ENCODE results near the gene STAG1.

Gene STAG1

GRCh38 chr3:136434429-136434828 is 317.7 kb downstream of the STAG1 start:
- no peaks in the 10 kb centered on the region for H3K4me1 ChIP-seq
- H3K27ac ChIP-seq = no peak overlapping the region
- intact Hi-C loops (cut with DNase I; ENCODE audit: low total_unique reads) = no loop called here
- no peaks in the 10 kb centered on the region for H3K27me3 ChIP-seq
- H3K36me3 ChIP-seq = peaks cover 12 to 28% (median 13%) of the 10 kb centered on the region in 3 donors
- no peak for DNase-seq
- H3K9me3 ChIP-seq = no peaks in the 10 kb centered on the region
- H3K4me3 ChIP-seq = no peak overlapping the region
- TF ChIP-seq, protein P1, sequence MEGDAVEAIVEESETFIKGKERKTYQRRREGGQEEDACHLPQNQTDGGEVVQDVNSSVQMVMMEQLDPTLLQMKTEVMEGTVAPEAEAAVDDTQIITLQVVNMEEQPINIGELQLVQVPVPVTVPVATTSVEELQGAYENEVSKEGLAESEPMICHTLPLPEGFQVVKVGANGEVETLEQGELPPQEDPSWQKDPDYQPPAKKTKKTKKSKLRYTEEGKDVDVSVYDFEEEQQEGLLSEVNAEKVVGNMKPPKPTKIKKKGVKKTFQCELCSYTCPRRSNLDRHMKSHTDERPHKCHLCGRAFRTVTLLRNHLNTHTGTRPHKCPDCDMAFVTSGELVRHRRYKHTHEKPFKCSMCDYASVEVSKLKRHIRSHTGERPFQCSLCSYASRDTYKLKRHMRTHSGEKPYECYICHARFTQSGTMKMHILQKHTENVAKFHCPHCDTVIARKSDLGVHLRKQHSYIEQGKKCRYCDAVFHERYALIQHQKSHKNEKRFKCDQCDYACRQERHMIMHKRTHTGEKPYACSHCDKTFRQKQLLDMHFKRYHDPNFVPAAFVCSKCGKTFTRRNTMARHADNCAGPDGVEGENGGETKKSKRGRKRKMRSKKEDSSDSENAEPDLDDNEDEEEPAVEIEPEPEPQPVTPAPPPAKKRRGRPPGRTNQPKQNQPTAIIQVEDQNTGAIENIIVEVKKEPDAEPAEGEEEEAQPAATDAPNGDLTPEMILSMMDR (IDR thresholded peaks at IDR 0.05) = no peak

DNA sequence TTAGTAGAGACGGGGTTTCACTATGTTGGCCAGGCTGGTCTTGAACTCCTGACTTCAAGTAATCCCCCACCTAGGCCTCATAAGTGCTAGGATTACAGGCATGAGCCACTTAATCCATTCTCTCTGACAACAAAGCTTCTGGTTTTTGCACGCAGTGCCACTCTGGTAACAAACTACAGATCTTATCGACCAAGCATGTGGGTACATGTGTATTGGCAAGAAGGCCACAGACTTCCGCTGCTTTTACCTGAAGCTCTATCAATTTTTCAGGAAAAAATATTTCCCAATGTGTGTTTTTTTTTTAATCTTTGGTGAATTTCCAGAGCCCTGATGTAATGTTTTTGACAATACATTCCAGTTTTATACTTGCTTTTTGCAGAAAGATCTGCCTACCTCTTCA is 319.5 kb downstream of the STAG1 start:
- H3K27ac ChIP-seq = no peak overlapping the region
- no peaks in the 10 kb centered on the region for H3K4me1 ChIP-seq
- H3K27me3 ChIP-seq = no peaks in the 10 kb centered on the region
- peaks cover 12 to 37% (median 13%) of the 10 kb centered on the region in 3 donors for H3K36me3 ChIP-seq
- no peak for DNase-seq
- H3K4me3 ChIP-seq = no peak overlapping the region
- no peaks in the 10 kb centered on the region for H3K9me3 ChIP-seq
- TF ChIP-seq, protein P1 (IDR thresholded peaks at IDR 0.05) = no peak
- intact Hi-C loops (cut with DNase I; ENCODE audit: low total_unique reads) = no loop called here

GRCh38 chr3:136428167-136428566 is 324.0 kb downstream of the STAG1 start:
- Histone ChIP-seq H3K9me3 (no peaks in the 10 kb centered on the region), H3K4me3 (no peak overlapping the region), H3K27ac (no peak overlapping the region), H3K27me3 (no peaks in the 10 kb centered on the region), H3K36me3 (peaks cover 12 to 50% (median 13%) of the 10 kb centered on the region in 3 donors), H3K4me1 (no peaks in the 10 kb centered on the region)
- DNase-seq = no peak
- TF ChIP-seq, protein P1 (IDR thresholded peaks at IDR 0.05) = no peak
- intact Hi-C loops (cut with DNase I; ENCODE audit: low total_unique reads) = no loop called here

GRCh38 chr3:136427236-136427635 is 324.9 kb downstream of the STAG1 start:
- Histone ChIP-seq H3K4me1 (no peaks in the 10 kb centered on the region), H3K4me3 (no peak overlapping the region), H3K27ac (no peak overlapping the region), H3K9me3 (no peaks in the 10 kb centered on the region), H3K36me3 (peaks cover 7 to 41% (median 7%) of the 10 kb centered on the region in 3 donors), H3K27me3 (no peaks in the 10 kb centered on the region)
- intact Hi-C loops (cut with DNase I; ENCODE audit: low total_unique reads) = no loop called here
- no peak for DNase-seq
- TF ChIP-seq, protein P1 (IDR thresholded peaks at IDR 0.05) = no peak

DNA sequence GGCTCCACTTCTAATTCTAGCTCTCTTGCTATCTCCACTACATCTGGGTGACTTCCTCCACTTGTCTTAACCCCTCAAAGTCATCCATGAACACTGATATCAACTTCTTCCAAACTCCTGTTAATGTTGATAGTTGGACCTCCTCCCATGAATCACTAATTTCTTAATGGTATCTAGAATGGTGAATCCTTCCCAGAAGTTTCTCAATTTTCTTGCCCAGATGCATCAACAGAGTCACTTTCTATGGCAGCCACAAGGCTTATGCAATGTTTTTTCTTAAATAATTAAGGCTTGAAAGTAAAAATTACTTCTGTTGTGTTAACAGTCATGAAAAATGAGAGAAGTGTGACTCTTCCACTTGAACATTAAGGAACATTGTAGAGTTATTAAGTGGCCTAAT is 337.7 kb downstream of the STAG1 start:
- no peak for DNase-seq
- H3K27me3 ChIP-seq = no peaks in the 10 kb centered on the region
- H3K4me1 ChIP-seq = no peaks in the 10 kb centered on the region
- TF ChIP-seq, protein P1 (IDR thresholded peaks at IDR 0.05) = no peak
- intact Hi-C loops (cut with DNase I; ENCODE audit: low total_unique reads) = no loop called here
- no peak overlapping the region for H3K4me3 ChIP-seq
- H3K9me3 ChIP-seq = no peaks in the 10 kb centered on the region
- peaks cover 9 to 32% (median 14%) of the 10 kb centered on the region in 3 donors for H3K36me3 ChIP-seq
- no peak overlapping the region for H3K27ac ChIP-seq

GRCh38 chr3:136412307-136412706 is 339.9 kb downstream of the STAG1 start:
- intact Hi-C loops (cut with DNase I; ENCODE audit: low total_unique reads) = no loop called here
- H3K9me3 ChIP-seq = no peaks in the 10 kb centered on the region
- TF ChIP-seq, protein P1 (IDR thresholded peaks at IDR 0.05) = no peak
- H3K27ac ChIP-seq = no peak overlapping the region
- peaks cover 5 to 24% (median 14%) of the 10 kb centered on the region in 3 donors for H3K36me3 ChIP-seq
- H3K4me3 ChIP-seq = no peak overlapping the region
- H3K4me1 ChIP-seq = no peaks in the 10 kb centered on the region
- no peak for DNase-seq
- H3K27me3 ChIP-seq = no peaks in the 10 kb centered on the region

All from tibial artery (tissue), 4 donors.